Panc1 (cell line): ENCODE measurements around the gene MOGAT3. TPM values are rescaled to one million over a fixed set of nuclear protein-coding genes. Genes with fewer than 3 reads are reported as not detected.

Experiments used
- ATAC-seq: fragments of 200-7000 bp; cut with Tn5 transposase; 2 replicates; pipeline ENCODE4 v1.9.1; 2020; ENCODE audit warnings: mild to moderate bottlenecking, moderate library complexity
- BruUV-seq: library from RNA; stranded (reverse); fragments of 400-500 nt; replicated peaks from 2 replicates; lab custom pipeline; 2021; lab: Mats Ljungman, UMichigan
- CTCF ChIA-PET: fragments of 300-600 bp; sonication (Branson Sonifier 250); formaldehyde crosslinking; loops from one replicate; lab custom pipeline; 2022; ENCODE audit warnings: antibody characterized with exemption; lab: Charles Lee
- POLR2A ChIA-PET: fragments of 300-600 bp; sonication (Branson Sonifier 250); formaldehyde crosslinking; loops from one replicate; lab custom pipeline; 2022; ENCODE audit warnings: antibody characterized with exemption; lab: Charles Lee
- DNase-seq: peaks from one replicate; pipeline ENCODE4 v3.0.0-alpha.2; 2010; ENCODE audit warnings: low read depth, low spot score
- H3K27ac ChIP-seq: 2 replicates; pipeline ENCODE4 v1.5.1; 2011; ENCODE audit warnings: mild to moderate bottlenecking, low read length, inconsistent platforms
- H3K27me3 ChIP-seq: fragments of 200-500 bp; sonication (Bioruptor generic); 2 replicates; pipeline ENCODE4 v1.6.0; 2014; ENCODE audit warnings: low read length, inconsistent platforms; ENCODE audit not compliant: control insufficient read depth, insufficient read depth
- H3K36me3 ChIP-seq: fragments of 200-500 bp; sonication (Bioruptor generic); 2 replicates; pipeline ENCODE4 v1.5.1; 2014; ENCODE audit warnings: inconsistent platforms, mild to moderate bottlenecking, low read length, moderate library complexity; ENCODE audit not compliant: control insufficient read depth, insufficient read depth
- H3K4me1 ChIP-seq: 2 replicates; pipeline ENCODE4 v1.5.1; 2011; ENCODE audit warnings: inconsistent platforms, mild to moderate bottlenecking, low read length, moderate library complexity; ENCODE audit not compliant: control insufficient read depth, insufficient read depth
- H3K4me3 ChIP-seq, 2 experiments: 2 replicates each; pipeline ENCODE4 v1.5.1; 2011 to 2012; ENCODE audit warnings: low read depth in 2 of 2, low read length in 2 of 2, mild to moderate bottlenecking in 2 of 2, inconsistent platforms in 1 of 2, moderate library complexity in 1 of 2
- H3K9me3 ChIP-seq: fragments of 200-500 bp; sonication (Bioruptor generic); 2 replicates; pipeline ENCODE4 v1.5.1; 2014; ENCODE audit warnings: low read depth, mild to moderate bottlenecking, inconsistent platforms, low read length, moderate library complexity; ENCODE audit not compliant: control insufficient read depth, insufficient read depth
- CTCF ChIP-seq: fragments of 450-650 bp; IDR thresholded peaks from 2 replicates; pipeline ENCODE4 v1.5.1; 2017; ENCODE audit warnings: mild to moderate bottlenecking
- POLR2AphosphoS5 ChIP-seq: IDR thresholded peaks from 2 replicates; pipeline ENCODE4 v1.6.1; 2012; ENCODE audit warnings: mild to moderate bottlenecking, low read depth, low read length, moderate library complexity
- REST ChIP-seq, 2 experiments: IDR thresholded peaks; 2 replicates each; pipeline ENCODE4 v1.6.1; 2011 to 2012; ENCODE audit warnings: low read depth in 2 of 2, control low read depth in 1 of 2, low read length in 1 of 2, mild to moderate bottlenecking in 1 of 2, moderate library complexity in 1 of 2; ENCODE audit not compliant: insufficient read depth in 1 of 2
- SIN3A ChIP-seq: IDR thresholded peaks from 2 replicates; pipeline ENCODE4 v1.6.1; 2012; ENCODE audit warnings: low read depth, mild to moderate bottlenecking, low read length, moderate library complexity, borderline replicate concordance; ENCODE audit not compliant: insufficient read depth
- TCF7L2 ChIP-seq: IDR thresholded peaks from 2 replicates; pipeline ENCODE4 v1.6.1; 2011; ENCODE audit warnings: mild to moderate bottlenecking, low read depth, low read length, inconsistent platforms
- in situ Hi-C: cut with HindIII; loops from 2 replicates; pipeline ENCODE4 v1.10.0; 2016; ENCODE audit warnings: low sequenced_read_pairs, low pct_unique_long_range_greater_than_20kb
- intact Hi-C: fragments of 100-400 bp; cut with micrococcal nuclease; formaldehyde crosslinking; loops from one replicate; pipeline ENCODE4 v1.10.0; 2022; ENCODE audit not compliant: unreplicated experiment
- total RNA-seq: library from RNA; stranded (reverse); gene quantifications from one replicate; pipeline ENCODE4 v1.2.1, GENCODE V29; 2021; ENCODE audit not compliant: unreplicated experiment

MOGAT3 gene
- total RNA-seq, 1 experiment from 2014 or later: 0.23 TPM

GRCh38 chr7:101167645-101168411 lies 33.0 kb downstream of the MOGAT3 start:
- in situ Hi-C loops (no loop called here), intact Hi-C loops (no loop called here)
- peaks cover 16% of the 10 kb centered on the region for H3K27me3 ChIP-seq
- CTCF ChIA-PET: no interaction called here
- peaks cover 43% of the 10 kb centered on the region for H3K4me1 ChIP-seq
- POLR2A ChIA-PET: interaction anchor here (0.7 kb wide), 1 partner anchor 8 kb away, joined by 5 read pairs; no protein-coding TSS in a partner anchor
- no peak overlapping the region for H3K27ac ChIP-seq
- ATAC-seq (no peak), DNase-seq (no peak)
- no TSS peak for BruUV-seq
- H3K36me3 ChIP-seq: no peaks in the 10 kb centered on the region
- no peaks in the 10 kb centered on the region for H3K9me3 ChIP-seq
- no peak overlapping the region for H3K4me3 ChIP-seq
- no peak for TF ChIP-seq POLR2AphosphoS5

- POLR2A ChIA-PET: no interaction called here
- intact Hi-C loops (no loop called here), in situ Hi-C loops (no loop called here)
- TF ChIP-seq SIN3A (no peak), REST (IDR thresholded peaks at IDR 0.05; ENCODE audit: insufficient read depth in 1 of 2, low read depth in 2 of 2, low read length in 1 of 2) (0 out of 4 replicates have a peak, but pooled peaks of 1 of the 2 experiments have one; percentile 12)
- H3K27me3 ChIP-seq: peaks cover 16% of the 10 kb centered on the region
- ATAC-seq: no peak
- CTCF ChIA-PET: no interaction called here
- H3K4me1 ChIP-seq: peaks cover 46% of the 10 kb centered on the region
- no peaks in the 10 kb centered on the region for H3K9me3 ChIP-seq
- H3K36me3 ChIP-seq: no peaks in the 10 kb centered on the region
- peak overlapping the region in 1 of 2 experiments; percentile 33; a peak in 2 of 4 replicates for H3K4me3 ChIP-seq
- no peak for DNase-seq
- BruUV-seq: no TSS peak
- H3K27ac ChIP-seq: no peak overlapping the region
These were observed 33.8 kb downstream of the MOGAT3 start for GRCh38 chr7:101166909-101167644.

GRCh38 chr7:101166648-101166908 lies 34.3 kb downstream of the MOGAT3 start:
- peaks cover 12% of the 10 kb centered on the region for H3K27me3 ChIP-seq
- intact Hi-C loops: no loop called here
- H3K4me1 ChIP-seq: peaks cover 45% of the 10 kb centered on the region

More at GRCh38 chr7:101166648-101166908, 34.3 kb downstream of the MOGAT3 start:
- no TSS peak for BruUV-seq
- in situ Hi-C loops: no loop called here
- H3K9me3 ChIP-seq: no peaks in the 10 kb centered on the region
- ChIA-PET POLR2A (no interaction called here), CTCF (no interaction called here)
- DNase-seq (no peak), ATAC-seq (no peak)
- TF ChIP-seq SIN3A (no peak), TCF7L2 (no peak), REST (IDR thresholded peaks at IDR 0.05; ENCODE audit: insufficient read depth in 1 of 2, low read depth in 2 of 2, low read length in 1 of 2) (no peak), CTCF (no peak), POLR2AphosphoS5 (no peak)
- no peak overlapping the region; a peak in 2 of 4 replicates for H3K4me3 ChIP-seq
- no peak overlapping the region for H3K27ac ChIP-seq
- H3K36me3 ChIP-seq: no peaks in the 10 kb centered on the region
